ENCODE measurements around the gene SENP1.

DNA sequence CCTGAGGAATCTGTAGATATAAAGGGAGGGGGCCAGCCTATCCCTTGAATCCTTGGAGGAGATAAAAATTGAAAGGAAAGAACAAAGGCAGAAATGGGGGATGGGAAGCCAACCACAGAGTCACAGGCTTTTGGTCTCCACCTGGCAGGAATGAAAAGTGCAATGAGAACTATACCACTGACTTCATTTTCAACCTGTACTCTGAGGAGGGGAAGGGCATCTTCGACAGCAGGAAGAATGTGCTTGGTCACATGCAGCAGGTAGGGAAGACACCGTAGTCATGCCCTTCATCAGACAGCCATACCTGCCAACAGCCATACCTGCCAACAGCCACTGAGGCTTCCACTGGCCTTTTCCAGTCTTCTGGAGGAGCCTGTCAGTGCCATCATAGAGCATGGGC lies 38.0 kb upstream of the SENP1 start:
- no peak for TF ChIP-seq POLR2A (IDR thresholded peaks at IDR 0.05)
- no peak for TF ChIP-seq CTCF (IDR thresholded peaks at IDR 0.05)
- no peak for TF ChIP-seq EP300 (IDR thresholded peaks at IDR 0.05)

All from ovary (tissue), 3 donors.